HCT116 (cell line): ENCODE data around the gene KLK7. TPM values are rescaled to one million over a fixed set of nuclear protein-coding genes. Genes with fewer than 3 reads are reported as not detected.

ENCODE experiments used
- EGR1 ChIP-seq: IDR thresholded peaks from 2 replicates; pipeline ENCODE4 v1.6.1; 2012; ENCODE audit warnings: low read depth
- ELF1 ChIP-seq: IDR thresholded peaks from 2 replicates; pipeline ENCODE4 v1.6.1; 2012; ENCODE audit warnings: low read depth, borderline replicate concordance
- EZH2phosphoT487 ChIP-seq: fragments of 200-600 bp; IDR thresholded peaks from 2 replicates; pipeline ENCODE4 v1.6.1; 2018; ENCODE audit warnings: antibody characterized with exemption, borderline replicate concordance
- JUND ChIP-seq: IDR thresholded peaks from 2 replicates; pipeline ENCODE4 v1.6.1; 2012
- REST ChIP-seq: IDR thresholded peaks from 2 replicates; pipeline ENCODE4 v1.6.1; 2012; ENCODE audit warnings: low read depth
- SIN3A ChIP-seq: IDR thresholded peaks from 2 replicates; pipeline ENCODE4 v1.6.1; 2012; ENCODE audit warnings: low read depth
- TCF7L2 ChIP-seq: IDR thresholded peaks from 2 replicates; pipeline ENCODE4 v1.7.0; 2011; ENCODE audit warnings: borderline replicate concordance, inconsistent platforms; ENCODE audit not compliant: insufficient read depth, insufficient read length; ENCODE audit errors: extremely low read depth
- YY1 ChIP-seq: IDR thresholded peaks from 2 replicates; pipeline ENCODE4 v1.6.1; 2011; ENCODE audit warnings: low read length, low read depth, moderate library complexity, mild to moderate bottlenecking; ENCODE audit not compliant: insufficient replicate concordance; ENCODE audit errors: extremely low read depth
- total RNA-seq: library from RNA; stranded (reverse); gene quantifications from one replicate; pipeline ENCODE4 v1.2.1, GENCODE V29; 2021; ENCODE audit not compliant: unreplicated experiment
- TF ChIP-seq, protein P1 (sequence below), 3 experiments: fragments of 200-600 bp in 1 of 3; sonication (generic) in 1 of 3; IDR thresholded peaks in 2 of 3; conservative IDR thresholded peaks in 1 of 3; 2 replicates each; pipeline ENCODE4 v1.5.1; 2012 to 2017; ENCODE audit warnings: low read depth in 2 of 3, low read length in 2 of 3, antibody characterized with exemption in 1 of 3, borderline replicate concordance in 1 of 3, control low read depth in 1 of 3, mild to moderate bottlenecking in 1 of 3, mixed read lengths in 1 of 3, mixed run types in 1 of 3, moderate library complexity in 1 of 3; ENCODE audit not compliant: insufficient read depth in 1 of 3

Gene KLK7
- total RNA-seq, 1 experiment from 2014 or later: 30.5 TPM

- TF ChIP-seq EGR1: peak; percentile 92
- TF ChIP-seq, protein P1, sequence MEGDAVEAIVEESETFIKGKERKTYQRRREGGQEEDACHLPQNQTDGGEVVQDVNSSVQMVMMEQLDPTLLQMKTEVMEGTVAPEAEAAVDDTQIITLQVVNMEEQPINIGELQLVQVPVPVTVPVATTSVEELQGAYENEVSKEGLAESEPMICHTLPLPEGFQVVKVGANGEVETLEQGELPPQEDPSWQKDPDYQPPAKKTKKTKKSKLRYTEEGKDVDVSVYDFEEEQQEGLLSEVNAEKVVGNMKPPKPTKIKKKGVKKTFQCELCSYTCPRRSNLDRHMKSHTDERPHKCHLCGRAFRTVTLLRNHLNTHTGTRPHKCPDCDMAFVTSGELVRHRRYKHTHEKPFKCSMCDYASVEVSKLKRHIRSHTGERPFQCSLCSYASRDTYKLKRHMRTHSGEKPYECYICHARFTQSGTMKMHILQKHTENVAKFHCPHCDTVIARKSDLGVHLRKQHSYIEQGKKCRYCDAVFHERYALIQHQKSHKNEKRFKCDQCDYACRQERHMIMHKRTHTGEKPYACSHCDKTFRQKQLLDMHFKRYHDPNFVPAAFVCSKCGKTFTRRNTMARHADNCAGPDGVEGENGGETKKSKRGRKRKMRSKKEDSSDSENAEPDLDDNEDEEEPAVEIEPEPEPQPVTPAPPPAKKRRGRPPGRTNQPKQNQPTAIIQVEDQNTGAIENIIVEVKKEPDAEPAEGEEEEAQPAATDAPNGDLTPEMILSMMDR (IDR thresholded peaks at IDR 0.05 in 2 of 3, conservative IDR thresholded peaks at IDR 0.05 in 1 of 3; ENCODE audit: borderline replicate concordance in 1 of 3, insufficient read depth in 1 of 3, low read depth in 2 of 3, low read length in 2 of 3): no peak
- TF ChIP-seq TCF7L2: no peak
- TF ChIP-seq YY1: no peak
- TF ChIP-seq SIN3A: peak; percentile 81
- no peak for TF ChIP-seq REST
- TF ChIP-seq EZH2phosphoT487: no peak
- TF ChIP-seq ELF1: no peak
- peak; percentile 77 for TF ChIP-seq JUND
Measured at GRCh38 chr19:50932018-50932689, 51.6 kb downstream of the KLK7 start (continued).
